GM23338 (cell line): ENCODE results near the gene NR1D1. TPM values are rescaled to one million over a fixed set of nuclear protein-coding genes. Genes with fewer than 3 reads are reported as not detected.

Experiments used
- ATAC-seq: fragments of 200-7000 bp; cut with Tn5 transposase; 3 replicates; pipeline ENCODE4 v1.9.1; 2020
- DNase-seq: peaks from one replicate; pipeline ENCODE4 v3.0.0-alpha.2; 2015; ENCODE audit warnings: low spot score
- H2AFZ ChIP-seq: fragments of 200-600 bp; sonication (generic); 2 replicates; pipeline ENCODE4 v1.8.0; 2016; ENCODE audit warnings: antibody characterized with exemption, mild to moderate bottlenecking, moderate library complexity
- H3F3A ChIP-seq: fragments of 200-600 bp; sonication (generic); replicated peaks from 2 replicates; pipeline ENCODE4 v1.8.0; 2017; ENCODE audit warnings: antibody characterized with exemption, mixed run types, low read depth
- H3K27ac ChIP-seq: fragments of 200-600 bp; sonication (generic); 2 replicates; pipeline ENCODE4 v1.6.1; 2016; ENCODE audit warnings: low read depth
- H3K27me3 ChIP-seq: fragments of 200-600 bp; sonication (generic); 2 replicates; pipeline ENCODE4 v1.8.0; 2016; ENCODE audit warnings: mild to moderate bottlenecking, mixed run types, moderate library complexity; ENCODE audit not compliant: insufficient read depth
- H3K36me3 ChIP-seq: fragments of 200-600 bp; sonication (generic); 2 replicates; pipeline ENCODE4 v1.8.0; 2016; ENCODE audit warnings: mild to moderate bottlenecking; ENCODE audit not compliant: insufficient read depth
- H3K4me1 ChIP-seq: fragments of 200-600 bp; sonication (generic); 2 replicates; pipeline ENCODE4 v1.8.0; 2016; ENCODE audit warnings: mild to moderate bottlenecking, moderate library complexity; ENCODE audit not compliant: insufficient read depth
- H3K4me2 ChIP-seq: fragments of 200-600 bp; sonication (generic); 2 replicates; pipeline ENCODE4 v1.7.1; 2017; ENCODE audit warnings: mixed run types
- H3K4me3 ChIP-seq: fragments of 200-600 bp; sonication (generic); 2 replicates; pipeline ENCODE4 v1.6.1; 2016; ENCODE audit warnings: mixed run types
- H3K79me2 ChIP-seq: fragments of 200-600 bp; sonication (generic); replicated peaks from 2 replicates; pipeline ENCODE4 v1.8.0; 2017; ENCODE audit warnings: mild to moderate bottlenecking; ENCODE audit not compliant: insufficient read depth
- H3K9me2 ChIP-seq: fragments of 200-600 bp; sonication (generic); 2 replicates; pipeline ENCODE4 v1.8.0; 2017; ENCODE audit not compliant: insufficient read depth
- H4K20me1 ChIP-seq: fragments of 200-600 bp; sonication (generic); replicated peaks from 2 replicates; pipeline ENCODE4 v1.8.0; 2017; ENCODE audit warnings: mild to moderate bottlenecking; ENCODE audit not compliant: insufficient read depth
- H3K27ac Mint-ChIP-seq: 2 replicates; pipeline ENCODE4 v1.8.0; 2020; ENCODE audit warnings: inconsistent platforms, mild to moderate bottlenecking, moderate library complexity, mixed read lengths
- H3K27me3 Mint-ChIP-seq: 3 replicates; pipeline ENCODE4 v1.8.0; 2022; ENCODE audit warnings: low read depth, mild to moderate bottlenecking, moderate library complexity, mixed read lengths, inconsistent platforms; ENCODE audit not compliant: insufficient read depth, poor library complexity
- H3K36me3 Mint-ChIP-seq: 3 replicates; pipeline ENCODE4 v1.8.0; 2021; ENCODE audit warnings: low read depth, mild to moderate bottlenecking, inconsistent platforms, moderate library complexity, mixed read lengths
- H3K4me1 Mint-ChIP-seq: 3 replicates; pipeline ENCODE4 v1.8.0; 2020; ENCODE audit warnings: mild to moderate bottlenecking, inconsistent platforms, mixed read lengths
- H3K4me3 Mint-ChIP-seq: 3 replicates; pipeline ENCODE4 v1.8.0; 2021; ENCODE audit warnings: moderate library complexity, mild to moderate bottlenecking, inconsistent platforms, mixed read lengths
- H3K9me3 Mint-ChIP-seq: 3 replicates; pipeline ENCODE4 v1.8.0; 2020; ENCODE audit warnings: moderate library complexity, mild to moderate bottlenecking, inconsistent platforms, mixed read lengths
- CREB1 ChIP-seq: fragments of 250-450 bp; sonication (Bioruptor Pico); IDR thresholded peaks from 2 replicates; pipeline ENCODE4 v1.5.0; 2020; ENCODE audit warnings: low read depth, mild to moderate bottlenecking, moderate library complexity
- CTCF ChIP-seq, 2 experiments: fragments of 200-600 bp in 1 of 2; sonication (generic) in 1 of 2; conservative IDR thresholded peaks; 2 replicates each; pipeline versions ENCODE4 v1.5.1 to v1.6.1; 2016 to 2017; ENCODE audit warnings: antibody characterized with exemption in 2 of 2, low read depth in 2 of 2, mild to moderate bottlenecking in 2 of 2, moderate library complexity in 1 of 2
- ETS1 ChIP-seq: IDR thresholded peaks from 2 replicates; pipeline ENCODE4 v1.6.1; 2016; ENCODE audit warnings: antibody characterized with exemption
- NANOG ChIP-seq: IDR thresholded peaks from 2 replicates; pipeline ENCODE4 v1.6.1; 2016; ENCODE audit warnings: antibody characterized with exemption, borderline replicate concordance
- REST ChIP-seq: IDR thresholded peaks from one replicate; pipeline ENCODE4 v1.6.1; 2018; ENCODE audit warnings: antibody characterized with exemption; ENCODE audit not compliant: unreplicated experiment
- STAT1 ChIP-seq: IDR thresholded peaks from one replicate; pipeline ENCODE4 v1.6.1; 2016; ENCODE audit warnings: antibody characterized with exemption; ENCODE audit not compliant: unreplicated experiment
- polyA plus RNA-seq: library from polyadenylated mRNA; unstranded; fragments of >200 nt; fragmentation: Nextera tagmentation; extraction: Ambion mirVana; gene quantifications from 2 replicates; pipeline ENCODE4 v1.2.1, GENCODE V29; 2016
- total RNA-seq: library from RNA; depleted of rRNA; stranded (reverse); fragments of >200 nt; shearing (Covaris generic); gene quantifications from 2 replicates; pipeline ENCODE4 v1.2.3, GENCODE V29; 2014

The NR1D1 gene
- total and polyA plus RNA-seq, 2 experiments from 2014 or later = 3.3 to 4.2 TPM

GRCh38 chr17:40079545-40079944 is 20.8 kb downstream of the NR1D1 start:
- peaks cover 23% of the 10 kb centered on the region for H3K4me1 Mint-ChIP-seq
- TF ChIP-seq CTCF (conservative IDR thresholded peaks at IDR 0.05; ENCODE audit: low read depth in 2 of 2) = no peak
- H3K79me2 ChIP-seq = no peaks in the 10 kb centered on the region
- H3K4me1 ChIP-seq = peaks cover 13% of the 10 kb centered on the region
- no peak overlapping the region for H3K27ac ChIP-seq
- no peaks in the 10 kb centered on the region for H3K36me3 ChIP-seq
- DNase-seq = no peak
- peaks cover 13% of the 10 kb centered on the region for H3K27me3 Mint-ChIP-seq
- ATAC-seq = no peak
- no peak overlapping the region for H3K4me3 Mint-ChIP-seq
- no peaks in the 10 kb centered on the region for H3F3A ChIP-seq
- no peaks in the 10 kb centered on the region for H3K9me2 ChIP-seq
- H3K4me2 ChIP-seq = no peak overlapping the region
- no peak overlapping the region for H3K4me3 ChIP-seq
- H3K27ac Mint-ChIP-seq = no peak overlapping the region
- H4K20me1 ChIP-seq = no peaks in the 10 kb centered on the region
- H3K27me3 ChIP-seq = no peaks in the 10 kb centered on the region
- no peak overlapping the region for H2AFZ ChIP-seq
- H3K36me3 Mint-ChIP-seq = peaks cover 1% of the 10 kb centered on the region; the same call in 1 of the 3 replicates
- H3K9me3 Mint-ChIP-seq = no peaks in the 10 kb centered on the region

GRCh38 chr17:40076591-40076990 is 23.8 kb downstream of the NR1D1 start:
- no peaks in the 10 kb centered on the region for H3K36me3 ChIP-seq
- no peaks in the 10 kb centered on the region for H3K27me3 ChIP-seq
- H3F3A ChIP-seq = 0 out of 2 replicates have a peak, but pooled peaks cover 6% of the 10 kb centered on the region
- no peaks in the 10 kb centered on the region for H4K20me1 ChIP-seq
- Mint-ChIP-seq H3K9me3 (no peaks in the 10 kb centered on the region), H3K4me3 (no peak overlapping the region), H3K36me3 (no peaks in the 10 kb centered on the region; the same call in 2 of the 3 replicates), H3K27ac (no peak overlapping the region), H3K4me1 (peaks cover 44% of the 10 kb centered on the region), H3K27me3 (peaks cover 13% of the 10 kb centered on the region)
- H3K4me1 ChIP-seq = peaks cover 30% of the 10 kb centered on the region
- H2AFZ ChIP-seq = no peak overlapping the region
- H3K79me2 ChIP-seq = no peaks in the 10 kb centered on the region; the same call in 1 of the 2 replicates
- H3K4me3 ChIP-seq = no peak overlapping the region
- H3K9me2 ChIP-seq = no peaks in the 10 kb centered on the region
- no peak for ATAC-seq
- no peak for DNase-seq
- H3K4me2 ChIP-seq = no peak overlapping the region
- H3K27ac ChIP-seq = no peak overlapping the region
- TF ChIP-seq ETS1 = no peak
- no peak for TF ChIP-seq CTCF (conservative IDR thresholded peaks at IDR 0.05; ENCODE audit: low read depth in 2 of 2)
- no peak for TF ChIP-seq NANOG
- TF ChIP-seq REST = no peak
- TF ChIP-seq CREB1 (CRISPR knock-in tag) = no peak
- TF ChIP-seq STAT1 = no peak
